ENCODE measurements around the gene YKT6. TPM values are rescaled to one million over a fixed set of nuclear protein-coding genes. Genes with fewer than 3 reads are reported as not detected.

Gene YKT6
- total and polyA plus RNA-seq, 4 donors: 28.4 to 82.1 (median 55.9) TPM

- TF ChIP-seq CTCF (IDR thresholded peaks at IDR 0.05; ENCODE audit: control extremely low read depth, extremely low read depth): no peak
- ATAC-seq (ENCODE audit: insufficient read depth, low FRiP score) (no peak), DNase-seq (no peak)
- Histone ChIP-seq H3K27ac (ENCODE audit: low read depth in 1 of 2, low read length in 1 of 2) (no peak overlapping the region), H3K4me3 (no peak overlapping the region), H3K36me3 (ENCODE audit: control insufficient read depth in 4 of 4, insufficient read depth in 4 of 4, low read length in 4 of 4) (no peaks in the 10 kb centered on the region), H3K9ac (ENCODE audit: insufficient read depth in 1 of 2, low read length in 2 of 2) (no peak overlapping the region), H3K9me3 (ENCODE audit: control insufficient read depth in 4 of 4, insufficient read depth in 3 of 4, low read length in 3 of 4) (no peaks in the 10 kb centered on the region), H3K4me1 (ENCODE audit: control insufficient read depth in 5 of 5, insufficient read depth in 5 of 5, low read length in 5 of 5) (peaks cover 0 to 4% (median 0%) of the 10 kb centered on the region in 5 donors), H3K27me3 (ENCODE audit: control insufficient read depth in 3 of 3, insufficient read depth in 3 of 3, low read length in 2 of 3) (no peaks in the 10 kb centered on the region)
- WGBS, 2 donors: 91% methylated on average over 12 of the region's 12 CpGs
Measured at GRCh38 chr7:44251881-44252280, 51.1 kb downstream of the YKT6 start.

GRCh38 chr7:44256459-44256858 lies 55.7 kb downstream of the YKT6 start:
- peak overlapping the region in 1 of 2 donors; percentile 86 for H3K27ac ChIP-seq (ENCODE audit: low read depth in 1 of 2, low read length in 1 of 2)
- H3K9ac ChIP-seq (ENCODE audit: insufficient read depth in 1 of 2, low read length in 2 of 2): no peak overlapping the region
- WGBS, 2 donors: 93 to 94% methylated on average over 5 of the region's 5 CpGs
- no peaks in the 10 kb centered on the region for H3K9me3 ChIP-seq (ENCODE audit: control insufficient read depth in 4 of 4, insufficient read depth in 3 of 4, low read length in 3 of 4)
- no peak overlapping the region for H3K4me3 ChIP-seq
- no peak for ATAC-seq (ENCODE audit: insufficient read depth, low FRiP score)
- H3K36me3 ChIP-seq (ENCODE audit: control insufficient read depth in 4 of 4, insufficient read depth in 4 of 4, low read length in 4 of 4): no peaks in the 10 kb centered on the region
- DNase-seq: no peak
- peaks cover 14 to 31% (median 21%) of the 10 kb centered on the region in 5 donors for H3K4me1 ChIP-seq (ENCODE audit: control insufficient read depth in 5 of 5, insufficient read depth in 5 of 5, low read length in 5 of 5)
- no peaks in the 10 kb centered on the region for H3K27me3 ChIP-seq (ENCODE audit: control insufficient read depth in 3 of 3, insufficient read depth in 3 of 3, low read length in 2 of 3)
- no peak for TF ChIP-seq CTCF (IDR thresholded peaks at IDR 0.05; ENCODE audit: control extremely low read depth, extremely low read depth)

- peak overlapping the region; percentile 65 to 86 for H3K27ac ChIP-seq (ENCODE audit: low read depth in 1 of 2, low read length in 1 of 2)
- peak overlapping the region in 1 of 2 donors; percentile 52 for H3K9ac ChIP-seq (ENCODE audit: insufficient read depth in 1 of 2, low read length in 2 of 2)
- no peak for DNase-seq
- no peak overlapping the region for H3K4me3 ChIP-seq
- no peaks in the 10 kb centered on the region for H3K36me3 ChIP-seq (ENCODE audit: control insufficient read depth in 4 of 4, insufficient read depth in 4 of 4, low read length in 4 of 4)
- no peak for TF ChIP-seq CTCF (IDR thresholded peaks at IDR 0.05; ENCODE audit: control extremely low read depth, extremely low read depth)
- ATAC-seq (ENCODE audit: insufficient read depth, low FRiP score): no peak
- H3K4me1 ChIP-seq (ENCODE audit: control insufficient read depth in 5 of 5, insufficient read depth in 5 of 5, low read length in 5 of 5): peaks cover 14 to 31% (median 21%) of the 10 kb centered on the region in 5 donors
- no peaks in the 10 kb centered on the region for H3K27me3 ChIP-seq (ENCODE audit: control insufficient read depth in 3 of 3, insufficient read depth in 3 of 3, low read length in 2 of 3)
- 93 to 98% methylated on average over 6 of the region's 6 CpGs for WGBS, 2 donors
- no peaks in the 10 kb centered on the region for H3K9me3 ChIP-seq (ENCODE audit: control insufficient read depth in 4 of 4, insufficient read depth in 3 of 4, low read length in 3 of 4)
Measured at GRCh38 chr7:44257213-44257612, 56.4 kb downstream of the YKT6 start.

Data from lung (tissue), 12 donors.